ENCODE results near the gene AFP. TPM values are rescaled to one million over a fixed set of nuclear protein-coding genes. Genes with fewer than 3 reads are reported as not detected.

AFP gene
- total RNA-seq, 1 donor from 2014 or later, result not detected

- H3K4me3 Mint-ChIP-seq (ENCODE audit: unreplicated experiment), result no peak overlapping the region
- no peak overlapping the region for H3K27ac Mint-ChIP-seq (ENCODE audit: unreplicated experiment)
- no peaks in the 10 kb centered on the region for H3K27me3 Mint-ChIP-seq (ENCODE audit: unreplicated experiment)
- H3K36me3 Mint-ChIP-seq (ENCODE audit: unreplicated experiment), result no peaks in the 10 kb centered on the region
- no peaks in the 10 kb centered on the region for H3K9me3 Mint-ChIP-seq (ENCODE audit: unreplicated experiment)
- DNase-seq, result no peak
- H3K4me1 Mint-ChIP-seq (ENCODE audit: low read depth, unreplicated experiment), result peaks cover 10% of the 10 kb centered on the region
- no peak for TF ChIP-seq CTCF (IDR thresholded peaks at IDR 0.05; ENCODE audit: partially characterized antibody, unreplicated experiment)
Observed at GRCh38 chr4:73451981-73452747, 16.1 kb downstream of the AFP start.

GRCh38 chr4:73452953-73453700 is 17.1 kb downstream of the AFP start:
- H3K27ac Mint-ChIP-seq (ENCODE audit: unreplicated experiment), result no peak overlapping the region
- no peaks in the 10 kb centered on the region for H3K27me3 Mint-ChIP-seq (ENCODE audit: unreplicated experiment)
- no peak for DNase-seq
- H3K36me3 Mint-ChIP-seq (ENCODE audit: unreplicated experiment), result no peaks in the 10 kb centered on the region
- H3K9me3 Mint-ChIP-seq (ENCODE audit: unreplicated experiment), result no peaks in the 10 kb centered on the region
- H3K4me3 Mint-ChIP-seq (ENCODE audit: unreplicated experiment), result no peak overlapping the region
- TF ChIP-seq CTCF (IDR thresholded peaks at IDR 0.05; ENCODE audit: partially characterized antibody, unreplicated experiment), result no peak
- peaks cover 10% of the 10 kb centered on the region for H3K4me1 Mint-ChIP-seq (ENCODE audit: low read depth, unreplicated experiment)

- Mint-ChIP-seq H3K9me3 (ENCODE audit: unreplicated experiment) (no peaks in the 10 kb centered on the region), H3K4me3 (ENCODE audit: unreplicated experiment) (no peak overlapping the region), H3K4me1 (ENCODE audit: low read depth, unreplicated experiment) (peaks cover 10% of the 10 kb centered on the region), H3K27ac (ENCODE audit: unreplicated experiment) (no peak overlapping the region), H3K27me3 (ENCODE audit: unreplicated experiment) (no peaks in the 10 kb centered on the region), H3K36me3 (ENCODE audit: unreplicated experiment) (no peaks in the 10 kb centered on the region)
- DNase-seq, result no peak
- no peak for TF ChIP-seq CTCF (IDR thresholded peaks at IDR 0.05; ENCODE audit: partially characterized antibody, unreplicated experiment)
Observed at GRCh38 chr4:73453701-73454005, 17.6 kb downstream of the AFP start.

GRCh38 chr4:73454920-73455319 is 18.9 kb downstream of the AFP start:
- no peak for DNase-seq
- Mint-ChIP-seq H3K4me1 (ENCODE audit: low read depth, unreplicated experiment) (peaks cover 10% of the 10 kb centered on the region), H3K36me3 (ENCODE audit: unreplicated experiment) (no peaks in the 10 kb centered on the region), H3K27ac (ENCODE audit: unreplicated experiment) (no peak overlapping the region), H3K27me3 (ENCODE audit: unreplicated experiment) (no peaks in the 10 kb centered on the region), H3K9me3 (ENCODE audit: unreplicated experiment) (no peaks in the 10 kb centered on the region), H3K4me3 (ENCODE audit: unreplicated experiment) (no peak overlapping the region)
- no peak for TF ChIP-seq CTCF (IDR thresholded peaks at IDR 0.05; ENCODE audit: partially characterized antibody, unreplicated experiment)
